Endothelial cell of umbilical vein (primary cell): Measurements from ENCODE around the gene NSFL1C. TPM values are rescaled to one million over a fixed set of nuclear protein-coding genes. Genes with fewer than 3 reads are reported as not detected.

Experiments used
- BruUV-seq: library from RNA; stranded (reverse); fragments of 400-500 nt; replicated peaks from 2 replicates; lab custom pipeline; 2021; lab: Mats Ljungman, UMichigan
- CTCF ChIA-PET: fragments of 300-600, 350-600 bp; sonication (Branson Sonifier 250); formaldehyde crosslinking; loops from one replicate; lab custom pipeline; 2021; ENCODE audit warnings: antibody characterized with exemption, inconsistent platforms; lab: Charles Lee
- POLR2A ChIA-PET: fragments of 300-600, 350-600 bp; sonication (Branson Sonifier 250); formaldehyde crosslinking; loops from one replicate; lab custom pipeline; 2021; ENCODE audit warnings: antibody characterized with exemption, inconsistent platforms; lab: Charles Lee
- DNase-seq: peaks from one replicate; pipeline ENCODE4 v3.0.0-alpha.2; 2011; ENCODE audit warnings: low read depth, low spot score
- FAIRE-seq: peaks from 2 replicates; lab custom pipeline; 2011; peaks lifted over from hg19 to GRCh38; lab: Jason Lieb, UNC
- H2AFZ ChIP-seq: 2 replicates; pipeline ENCODE4 v1.6.0; 2012; ENCODE audit warnings: low read depth, low read length, control low read depth, inconsistent platforms
- H3K27ac ChIP-seq: 2 replicates; pipeline ENCODE4 v1.5.1; 2011; ENCODE audit warnings: low read depth, mild to moderate bottlenecking, control low read depth, low read length, moderate library complexity; ENCODE audit not compliant: insufficient read depth
- H3K27me3 ChIP-seq, 2 experiments: 2 replicates each; pipeline versions ENCODE4 v1.6.0 to v1.6.1; 2011; ENCODE audit warnings: low read length in 2 of 2, mixed read lengths in 1 of 2; ENCODE audit not compliant: control insufficient read depth in 2 of 2, insufficient read depth in 2 of 2
- H3K36me3 ChIP-seq, 2 experiments: 2 replicates in 1 of 2; 3 replicates in 1 of 2; pipeline ENCODE4 v1.5.1; 2011; ENCODE audit warnings: low read length in 2 of 2, mild to moderate bottlenecking in 1 of 2, moderate library complexity in 1 of 2; ENCODE audit not compliant: control insufficient read depth in 2 of 2, insufficient read depth in 2 of 2; ENCODE audit errors: extremely low read depth in 1 of 2
- H3K4me1 ChIP-seq: 3 replicates; pipeline ENCODE4 v1.5.1; 2011; ENCODE audit warnings: mild to moderate bottlenecking, low read length; ENCODE audit not compliant: control insufficient read depth, insufficient read depth; ENCODE audit errors: extremely low read depth
- H3K4me2 ChIP-seq: 2 replicates; pipeline ENCODE4 v1.6.1; 2011; ENCODE audit warnings: low read length, control low read depth, mixed read lengths; ENCODE audit not compliant: insufficient read depth
- H3K4me3 ChIP-seq, 3 experiments: fragments of 200-600 bp in 1 of 3; sonication (generic), shearing (Covaris generic) in 1 of 3; replicated peaks in 1 of 3; 2 replicates each; pipeline ENCODE4 v1.5.1; 2011 to 2016; ENCODE audit warnings: control low read depth in 3 of 3, low read length in 3 of 3, mild to moderate bottlenecking in 2 of 3, inconsistent platforms in 1 of 3, low read depth in 1 of 3, moderate library complexity in 1 of 3; ENCODE audit not compliant: insufficient read depth in 1 of 3
- H3K79me2 ChIP-seq: 2 replicates; pipeline ENCODE4 v1.6.0; 2012; ENCODE audit warnings: low read length, inconsistent platforms; ENCODE audit not compliant: control insufficient read depth, insufficient read depth
- H3K9ac ChIP-seq: replicated peaks from 2 replicates; pipeline ENCODE3; 2011; ENCODE audit warnings: low read length, control low read depth; ENCODE audit not compliant: insufficient read depth; ENCODE audit errors: extremely low read depth
- H3K9me1 ChIP-seq: replicated peaks from 3 replicates; pipeline ENCODE4 v1.6.0; 2011; ENCODE audit warnings: mild to moderate bottlenecking, low read length; ENCODE audit not compliant: control insufficient read depth, insufficient read depth; ENCODE audit errors: extremely low read depth
- H3K9me3 ChIP-seq: replicated peaks from 2 replicates; pipeline ENCODE4 v1.5.1; 2012; ENCODE audit warnings: low read length, inconsistent platforms; ENCODE audit not compliant: control insufficient read depth, insufficient read depth
- H4K20me1 ChIP-seq: replicated peaks from 2 replicates; pipeline ENCODE3; 2011; ENCODE audit warnings: mild to moderate bottlenecking, low read length; ENCODE audit not compliant: control insufficient read depth, insufficient read depth; ENCODE audit errors: extremely low read depth
- CTCF ChIP-seq, 2 donors: IDR thresholded peaks; 1 replicate in 1 of 2; 2 replicates in 1 of 2; pipeline ENCODE4 v1.5.1; 2011; ENCODE audit warnings: low read length in 2 of 2, mild to moderate bottlenecking in 2 of 2, moderate library complexity in 2 of 2, control low read depth in 1 of 2, inconsistent platforms in 1 of 2, low read depth in 1 of 2; ENCODE audit not compliant: insufficient read depth in 1 of 2; ENCODE audit errors: extremely low read depth in 1 of 2
- EZH2 ChIP-seq: IDR thresholded peaks from 2 replicates; pipeline ENCODE4 v1.6.1; 2012; ENCODE audit warnings: borderline replicate concordance, low read depth, mild to moderate bottlenecking, moderate library complexity, low read length, inconsistent platforms; ENCODE audit not compliant: severe bottlenecking
- FOS ChIP-seq: IDR thresholded peaks from 2 replicates; pipeline ENCODE4 v1.6.1; 2011; ENCODE audit warnings: mild to moderate bottlenecking, low read length, moderate library complexity, borderline replicate concordance; ENCODE audit not compliant: insufficient read depth
- GATA2 ChIP-seq: IDR thresholded peaks from 2 replicates; pipeline ENCODE4 v1.7.0; 2011; ENCODE audit warnings: low read depth, mild to moderate bottlenecking, moderate library complexity, mixed read lengths, low read length; ENCODE audit not compliant: insufficient read length, insufficient read depth
- JUN ChIP-seq: IDR thresholded peaks from 2 replicates; pipeline ENCODE4 v1.6.1; 2011; ENCODE audit warnings: borderline replicate concordance, low read depth; ENCODE audit not compliant: insufficient read length, insufficient read depth
- MAX ChIP-seq: IDR thresholded peaks from 2 replicates; pipeline ENCODE4 v1.6.1; 2011; ENCODE audit not compliant: insufficient read depth, insufficient read length
- MYC ChIP-seq: IDR thresholded peaks from one replicate; pipeline ENCODE4 v1.6.1; 2011; ENCODE audit warnings: mild to moderate bottlenecking, low read depth, low read length
- POLR2A ChIP-seq: IDR thresholded peaks from 2 replicates; pipeline ENCODE4 v1.6.1; 2012; ENCODE audit warnings: low read depth, mild to moderate bottlenecking, control low read depth, low read length
- POLR2AphosphoS5 ChIP-seq: IDR thresholded peaks from 2 replicates; pipeline ENCODE4 v1.6.1; 2012; ENCODE audit warnings: low read depth, mild to moderate bottlenecking, control low read depth, low read length, moderate library complexity; ENCODE audit not compliant: insufficient read depth
- dilution Hi-C: fragments of 300-500 bp; cut with MboI; formaldehyde crosslinking; loops from one replicate; pipeline ENCODE4 v1.15.0; 2019; ENCODE audit warnings: low sequenced_read_pairs; ENCODE audit not compliant: extremely low pct_ligation_motif_present
- intact Hi-C: fragments of 100-400 bp; cut with micrococcal nuclease; formaldehyde crosslinking; loops from one replicate; pipeline ENCODE4 v1.10.0; 2022
- polyA plus RNA-seq, 4 experiments: library from polyadenylated mRNA; depleted of rRNA in 3 of 4; stranded (reverse) in 3 of 4; unstranded in 1 of 4; fragments of >200 nt; gene quantifications; 2 replicates each; pipeline versions ENCODE4 v1.2.1 to v1.2.3, GENCODE V29; 2011 to 2012; ENCODE audit warnings: missing spikeins in 1 of 4
- total RNA-seq: library from RNA; stranded (reverse); gene quantifications from 2 replicates; pipeline ENCODE4 v1.2.3, GENCODE V29; 2021

NSFL1C gene
- total and polyA plus RNA-seq, 2 donors (not counting 3 experiments of a cell fraction or from before 2014, with no cell fraction given), result 27.3 to 95.7 TPM

GRCh38 chr20:1462001-1462400 is 4.6 kb downstream of the NSFL1C start:
- no peak for DNase-seq
- H3K4me1 ChIP-seq, result peaks cover 20% of the 10 kb centered on the region
- dilution Hi-C loops (no loop called here), intact Hi-C loops (no loop called here)
- H3K4me3 ChIP-seq, result no peak overlapping the region
- H3K27me3 ChIP-seq, result no peaks in the 10 kb centered on the region
- H3K36me3 ChIP-seq, result peaks cover 14 to 28% of the 10 kb centered on the region in 2 experiments
- TF ChIP-seq MYC (no peak), EZH2 (no peak), GATA2 (no peak), JUN (no peak), CTCF (IDR thresholded peaks at IDR 0.05; ENCODE audit: extremely low read depth in 1 of 2, insufficient read depth in 1 of 2, low read depth in 1 of 2, low read length in 2 of 2) (no peak), POLR2A (no peak), MAX (no peak), FOS (no peak), POLR2AphosphoS5 (no peak)
- no peak overlapping the region for H3K4me2 ChIP-seq
- no peak overlapping the region for H2AFZ ChIP-seq
- H3K79me2 ChIP-seq, result peaks cover 65% of the 10 kb centered on the region
- no peaks in the 10 kb centered on the region for H3K9me3 ChIP-seq
- FAIRE-seq, result no peak
- H4K20me1 ChIP-seq, result peaks cover 4% of the 10 kb centered on the region
- H3K27ac ChIP-seq, result no peak overlapping the region
- CTCF ChIA-PET, result interaction anchor here (4.2 kb wide), 1 partner anchor 41 kb away, joined by 23 read pairs; no protein-coding TSS in a partner anchor
- H3K9me1 ChIP-seq, result no peaks in the 10 kb centered on the region
- BruUV-seq, result no TSS peak
- no peak overlapping the region for H3K9ac ChIP-seq
- POLR2A ChIA-PET, result no interaction called here
